Coronary artery (tissue), 2 donors: ENCODE results near the gene ZFYVE27.

Source experiments
- DNase-seq: peaks from one replicate; pipeline ENCODE4 v3.0.0-alpha.2; 2017; ENCODE audit warnings: low spot score
- H3K27ac ChIP-seq, 2 donors: fragments of 200-600 bp; sonication (generic); one replicate each; pipeline ENCODE4 v1.5.1; 2016 to 2019
- H3K4me3 ChIP-seq: fragments of 200-600 bp; sonication (generic); 2 replicates; pipeline ENCODE4 v1.5.1; 2016; ENCODE audit warnings: mild to moderate bottlenecking, moderate library complexity
- TF ChIP-seq, protein P1 (sequence below): fragments of 200-600 bp; sonication (generic); IDR thresholded peaks from one replicate; pipeline ENCODE4 v1.5.1; 2019; ENCODE audit warnings: antibody characterized with exemption

ZFYVE27 gene

DNA sequence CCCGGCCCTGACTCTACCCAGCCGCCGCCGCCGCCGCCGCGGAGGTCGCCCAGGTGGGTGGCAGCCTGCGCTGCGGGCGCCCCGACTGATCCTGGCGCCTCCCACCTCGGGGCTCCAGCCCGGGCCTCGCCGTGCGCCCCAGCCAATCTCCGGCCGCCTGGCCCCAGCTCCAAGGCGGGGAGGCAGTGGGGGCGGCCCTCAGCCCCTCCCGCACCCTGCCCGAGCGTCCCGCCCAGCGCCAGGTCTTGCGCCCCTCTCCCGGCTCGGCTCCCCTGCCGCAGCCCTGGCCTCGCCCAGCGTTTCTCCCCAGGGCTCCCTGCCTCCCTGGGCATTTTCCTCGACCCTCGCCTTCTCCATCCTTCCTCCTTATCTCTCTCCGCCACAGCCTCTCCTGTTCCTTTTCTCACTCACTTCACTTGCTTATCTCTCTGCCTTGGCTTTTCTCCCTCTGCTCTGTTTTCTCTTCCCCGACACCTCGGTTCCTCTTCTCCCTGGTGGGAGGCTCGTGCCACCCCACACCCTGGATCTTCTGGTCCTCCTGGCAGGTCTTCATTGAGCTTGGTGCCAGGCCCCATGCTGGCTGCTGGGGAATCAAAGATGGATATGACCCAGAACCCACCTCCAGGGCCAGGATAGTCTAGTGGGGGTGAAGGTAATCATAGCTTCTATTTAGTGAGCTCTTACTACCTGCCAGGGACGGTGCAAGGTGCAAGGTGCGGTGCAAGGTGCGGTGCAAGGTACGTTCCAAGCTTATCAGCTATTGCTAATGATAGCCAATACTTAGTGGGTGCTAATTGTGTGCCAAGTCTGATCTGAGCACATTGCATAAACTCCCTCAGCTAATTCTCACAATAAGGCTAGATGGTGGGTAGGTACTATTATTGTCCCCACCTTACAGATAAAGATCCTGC, 35.2 kb downstream of the ZFYVE27 start, which contains the start of gene SFRP5:
TSS of gene SFRP5 (minus strand) at position 87 of the 911 bp plus-strand sequence. CDS start 166 bp downstream, outside the sequence.
- TF ChIP-seq, protein P1, sequence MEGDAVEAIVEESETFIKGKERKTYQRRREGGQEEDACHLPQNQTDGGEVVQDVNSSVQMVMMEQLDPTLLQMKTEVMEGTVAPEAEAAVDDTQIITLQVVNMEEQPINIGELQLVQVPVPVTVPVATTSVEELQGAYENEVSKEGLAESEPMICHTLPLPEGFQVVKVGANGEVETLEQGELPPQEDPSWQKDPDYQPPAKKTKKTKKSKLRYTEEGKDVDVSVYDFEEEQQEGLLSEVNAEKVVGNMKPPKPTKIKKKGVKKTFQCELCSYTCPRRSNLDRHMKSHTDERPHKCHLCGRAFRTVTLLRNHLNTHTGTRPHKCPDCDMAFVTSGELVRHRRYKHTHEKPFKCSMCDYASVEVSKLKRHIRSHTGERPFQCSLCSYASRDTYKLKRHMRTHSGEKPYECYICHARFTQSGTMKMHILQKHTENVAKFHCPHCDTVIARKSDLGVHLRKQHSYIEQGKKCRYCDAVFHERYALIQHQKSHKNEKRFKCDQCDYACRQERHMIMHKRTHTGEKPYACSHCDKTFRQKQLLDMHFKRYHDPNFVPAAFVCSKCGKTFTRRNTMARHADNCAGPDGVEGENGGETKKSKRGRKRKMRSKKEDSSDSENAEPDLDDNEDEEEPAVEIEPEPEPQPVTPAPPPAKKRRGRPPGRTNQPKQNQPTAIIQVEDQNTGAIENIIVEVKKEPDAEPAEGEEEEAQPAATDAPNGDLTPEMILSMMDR: no peak
- Histone ChIP-seq H3K27ac (no peak within 1 kb of the TSS), H3K4me3 (peak within 1 kb of the TSS; percentile 67)
- no peak for DNase-seq

DNA sequence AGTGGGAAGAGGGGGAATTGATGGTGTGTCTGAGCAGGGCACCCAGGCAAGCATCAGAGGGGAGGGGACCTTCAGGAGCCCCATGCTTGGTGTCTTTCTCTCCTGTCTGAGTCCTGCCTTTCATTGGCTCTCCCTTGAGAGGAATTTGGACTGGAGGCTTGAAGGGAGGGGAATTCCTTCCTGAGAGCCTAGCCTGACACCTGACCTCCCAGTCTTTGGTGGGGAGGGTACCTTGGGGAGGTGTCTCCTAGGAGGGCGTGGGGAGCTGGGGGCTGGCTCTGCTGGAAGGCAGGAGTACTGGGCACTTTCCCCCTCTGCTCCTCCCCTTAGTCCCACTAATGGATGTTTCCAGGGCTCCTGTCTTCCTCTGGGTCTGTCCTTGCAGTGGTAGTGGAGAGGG, 36.2 kb downstream of the ZFYVE27 start:
- Histone ChIP-seq H3K27ac (no peak overlapping the region), H3K4me3 (no peak overlapping the region)
- TF ChIP-seq, protein P1: no peak
- no peak for DNase-seq

GRCh38 chr10:97774811-97775294, 37.9 kb downstream of the ZFYVE27 start:
- Histone ChIP-seq H3K27ac (no peak overlapping the region), H3K4me3 (no peak overlapping the region)
- TF ChIP-seq, protein P1: no peak
- DNase-seq: no peak

GRCh38 chr10:97777143-97777542, 40.2 kb downstream of the ZFYVE27 start:
- Histone ChIP-seq H3K27ac (no peak overlapping the region), H3K4me3 (no peak overlapping the region)
- no peak for DNase-seq
- TF ChIP-seq, protein P1: no peak

- TF ChIP-seq, protein P1: no peak
- DNase-seq: no peak
- Histone ChIP-seq H3K4me3 (no peak overlapping the region), H3K27ac (no peak overlapping the region)
Observed at GRCh38 chr10:97778452-97779302, 41.7 kb downstream of the ZFYVE27 start.

- Histone ChIP-seq H3K4me3 (no peak overlapping the region), H3K27ac (no peak overlapping the region)
- no peak for DNase-seq
- TF ChIP-seq, protein P1: no peak
Observed at GRCh38 chr10:97779492-97779891, 42.6 kb downstream of the ZFYVE27 start.
